ENCODE data around the gene ELF3. TPM values are rescaled to one million over a fixed set of nuclear protein-coding genes. Genes with fewer than 3 reads are reported as not detected.
"Not testable (repeated sequence)": the region's sequence is repeated elsewhere in the genome, so short reads cannot be mapped to it uniquely, and the experiment has no call there.

Gene ELF3
- total RNA-seq, 2 donors from 2014 or later = 0.37 to 0.48 TPM

GRCh38 chr1:202058001-202058908, 47.9 kb downstream of the ELF3 start:
- no peak for DNase-seq (ENCODE audit: low spot score)

GRCh38 chr1:202061055-202061454, 50.7 kb downstream of the ELF3 start:
- intact Hi-C loops (cut with DNase I) = no loop called here
- DNase-seq (ENCODE audit: low spot score) = no peak

More at GRCh38 chr1:202058001-202058908, 47.9 kb downstream of the ELF3 start:
- intact Hi-C loops (cut with DNase I) = no loop called here

GRCh38 chr1:202061787-202062186, 51.4 kb downstream of the ELF3 start:
- intact Hi-C loops (cut with DNase I); DNase-seq (ENCODE audit: low spot score): not testable (repeated sequence)

GRCh38 chr1:202062636-202063035, 52.2 kb downstream of the ELF3 start:
- intact Hi-C loops (cut with DNase I); DNase-seq (ENCODE audit: low spot score): not testable (repeated sequence)

- DNase-seq (ENCODE audit: low spot score) = no peak
- intact Hi-C loops (cut with DNase I) = no loop called here
Measured at GRCh38 chr1:202063093-202063492, 52.7 kb downstream of the ELF3 start.

GRCh38 chr1:202064889-202065312, 54.5 kb downstream of the ELF3 start:
- DNase-seq (ENCODE audit: low spot score); intact Hi-C loops (cut with DNase I): not testable (repeated sequence)

Small RNA genes lying within 50 kb of the gene (microRNA-seq; reads per million reads assigned to microRNA genes)
- gene MIR6740 (ENCODE audit: borderline microRNAs expressed in 2 of 2) = 0 reads per million in 2 donors

Other genes starting within 250 kb of the ELF3 start
- gene IPO9, start 181.4 kb upstream of the ELF3 start, total RNA-seq = 10 to 100 TPM; 31.7 to 37.5 TPM
- 10 to 100 TPM; 33.7 to 44.4 TPM for gene SHISA4, start 121.7 kb upstream of the ELF3 start, total RNA-seq
- 100 to 1,000 TPM; 297 to 440 TPM for gene LMOD1, start 64.0 kb upstream of the ELF3 start, total RNA-seq
- gene TIMM17A, start 55.1 kb upstream of the ELF3 start, total RNA-seq = 10 to 100 TPM; 38.8 to 47.5 TPM
- 10 to 100 TPM; 29.1 to 38.7 TPM for gene RNPEP, start 27.9 kb upstream of the ELF3 start, total RNA-seq
- under 1 TPM in 1 of 2 donors, not detected in 1; 0.09 TPM for gene GPR37L1, start 112.3 kb downstream of the ELF3 start, total RNA-seq
- 10 to 100 TPM; 85.6 to 94.1 TPM for gene ARL8A, start 134.2 kb downstream of the ELF3 start, total RNA-seq
- 1 to 10 TPM; 1.2 to 2.2 TPM for gene PTPN7, start 150.0 kb downstream of the ELF3 start, total RNA-seq
- gene LGR6, start 183.2 kb downstream of the ELF3 start, total RNA-seq = under 1 TPM; 0.28 to 0.43 TPM